PFSK-1 (cell line): ENCODE data around the gene ESYT3.

Source experiments
- FOXP2 ChIP-seq: optimal IDR thresholded peaks from 2 replicates; pipeline ENCODE3; 2011; ENCODE audit warnings: borderline replicate concordance, control low read depth, inconsistent platforms; ENCODE audit not compliant: insufficient read depth; ENCODE audit errors: extremely low read length, extremely low read depth
- POLR2AphosphoS5 ChIP-seq: IDR thresholded peaks from 2 replicates; pipeline ENCODE4 v1.6.1; 2012; ENCODE audit warnings: low read depth, mild to moderate bottlenecking, control low read depth, low read length, moderate library complexity
- SIN3A ChIP-seq: IDR thresholded peaks from 2 replicates; pipeline ENCODE4 v1.6.1; 2012; ENCODE audit warnings: mild to moderate bottlenecking, low read length, moderate library complexity, borderline replicate concordance; ENCODE audit not compliant: insufficient read depth
- TAF1 ChIP-seq: IDR thresholded peaks from 2 replicates; pipeline ENCODE4 v1.6.1; 2012; ENCODE audit warnings: low read length, control low read depth, borderline replicate concordance; ENCODE audit not compliant: insufficient read depth
- TF ChIP-seq, protein P1 (sequence below), 2 experiments: IDR thresholded peaks; 2 replicates each; pipeline versions ENCODE4 v1.6.1 to v1.8.0; 2011 to 2012; ENCODE audit warnings: low read depth in 2 of 2, low read length in 2 of 2, control low read depth in 1 of 2, inconsistent platforms in 1 of 2, mild to moderate bottlenecking in 1 of 2, moderate library complexity in 1 of 2; ENCODE audit not compliant: insufficient read depth in 1 of 2

ESYT3 gene

DNA sequence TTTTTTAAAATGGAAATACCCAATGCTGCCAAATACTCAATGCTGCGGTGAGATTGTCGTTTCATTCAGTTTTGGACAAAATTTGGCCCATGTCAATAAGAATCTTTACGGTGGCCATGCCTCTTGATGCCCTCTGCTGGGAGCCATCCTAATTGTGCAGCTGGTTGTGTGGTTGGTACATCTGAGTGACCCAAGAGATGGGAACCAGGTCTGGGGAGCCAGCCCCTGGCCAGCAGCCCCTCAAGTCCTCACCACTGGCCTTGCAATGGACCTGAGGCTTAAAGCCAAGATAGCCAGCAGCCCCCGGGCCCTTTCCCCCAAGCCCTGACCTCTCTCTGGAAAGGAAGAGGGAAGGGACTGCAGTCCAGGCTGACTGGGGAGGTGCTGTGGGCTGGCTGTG, 36.4 kb upstream of the ESYT3 start:
- TF ChIP-seq POLR2AphosphoS5 (no peak), TAF1 (no peak), FOXP2 (no peak), SIN3A (no peak)
- TF ChIP-seq, protein P1, sequence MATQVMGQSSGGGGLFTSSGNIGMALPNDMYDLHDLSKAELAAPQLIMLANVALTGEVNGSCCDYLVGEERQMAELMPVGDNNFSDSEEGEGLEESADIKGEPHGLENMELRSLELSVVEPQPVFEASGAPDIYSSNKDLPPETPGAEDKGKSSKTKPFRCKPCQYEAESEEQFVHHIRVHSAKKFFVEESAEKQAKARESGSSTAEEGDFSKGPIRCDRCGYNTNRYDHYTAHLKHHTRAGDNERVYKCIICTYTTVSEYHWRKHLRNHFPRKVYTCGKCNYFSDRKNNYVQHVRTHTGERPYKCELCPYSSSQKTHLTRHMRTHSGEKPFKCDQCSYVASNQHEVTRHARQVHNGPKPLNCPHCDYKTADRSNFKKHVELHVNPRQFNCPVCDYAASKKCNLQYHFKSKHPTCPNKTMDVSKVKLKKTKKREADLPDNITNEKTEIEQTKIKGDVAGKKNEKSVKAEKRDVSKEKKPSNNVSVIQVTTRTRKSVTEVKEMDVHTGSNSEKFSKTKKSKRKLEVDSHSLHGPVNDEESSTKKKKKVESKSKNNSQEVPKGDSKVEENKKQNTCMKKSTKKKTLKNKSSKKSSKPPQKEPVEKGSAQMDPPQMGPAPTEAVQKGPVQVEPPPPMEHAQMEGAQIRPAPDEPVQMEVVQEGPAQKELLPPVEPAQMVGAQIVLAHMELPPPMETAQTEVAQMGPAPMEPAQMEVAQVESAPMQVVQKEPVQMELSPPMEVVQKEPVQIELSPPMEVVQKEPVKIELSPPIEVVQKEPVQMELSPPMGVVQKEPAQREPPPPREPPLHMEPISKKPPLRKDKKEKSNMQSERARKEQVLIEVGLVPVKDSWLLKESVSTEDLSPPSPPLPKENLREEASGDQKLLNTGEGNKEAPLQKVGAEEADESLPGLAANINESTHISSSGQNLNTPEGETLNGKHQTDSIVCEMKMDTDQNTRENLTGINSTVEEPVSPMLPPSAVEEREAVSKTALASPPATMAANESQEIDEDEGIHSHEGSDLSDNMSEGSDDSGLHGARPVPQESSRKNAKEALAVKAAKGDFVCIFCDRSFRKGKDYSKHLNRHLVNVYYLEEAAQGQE (IDR thresholded peaks at IDR 0.05; ENCODE audit: insufficient read depth in 1 of 2, low read depth in 2 of 2, low read length in 2 of 2) = no peak

DNA sequence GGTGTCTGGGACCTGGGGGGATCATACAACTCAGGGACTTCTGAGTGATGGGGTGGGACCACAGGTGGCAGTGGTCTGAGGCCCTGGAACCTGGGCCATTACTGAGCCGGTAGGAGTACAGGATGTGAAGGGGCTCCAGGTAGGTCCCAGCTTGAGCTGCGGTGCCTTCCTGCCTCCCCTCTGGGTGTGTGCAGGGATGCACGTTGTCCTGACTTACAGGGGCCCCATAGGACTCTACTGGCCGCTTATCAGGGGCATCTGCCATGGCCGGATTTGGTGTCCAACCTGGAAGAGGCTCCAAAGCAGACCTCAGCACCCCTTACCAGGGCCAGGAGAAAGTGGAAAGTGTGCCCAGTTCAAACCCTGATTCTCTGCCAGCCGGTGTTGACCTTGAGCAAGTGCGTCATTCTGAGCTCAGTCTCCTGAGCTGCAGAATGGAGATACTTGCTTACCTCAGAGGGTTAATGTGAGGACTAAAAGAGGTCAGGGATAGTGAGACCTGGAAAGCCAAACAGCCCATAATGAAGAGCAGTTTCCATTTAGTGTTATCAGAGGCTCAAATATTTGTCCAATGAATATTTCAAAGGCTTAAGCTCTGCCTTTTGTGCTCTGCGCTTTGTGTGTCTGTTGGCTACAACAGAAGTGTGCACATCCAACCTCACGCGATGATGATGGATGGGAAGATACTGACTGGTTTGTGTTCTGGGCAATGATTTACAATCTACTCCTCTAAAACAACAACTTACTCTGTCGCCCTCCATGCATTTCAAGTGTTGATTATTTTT, 35.4 kb upstream of the ESYT3 start:
- TF ChIP-seq, protein P1 (IDR thresholded peaks at IDR 0.05; ENCODE audit: insufficient read depth in 1 of 2, low read depth in 2 of 2, low read length in 2 of 2) = no peak
- TF ChIP-seq FOXP2 (no peak), POLR2AphosphoS5 (no peak), SIN3A (no peak), TAF1 (no peak)

DNA sequence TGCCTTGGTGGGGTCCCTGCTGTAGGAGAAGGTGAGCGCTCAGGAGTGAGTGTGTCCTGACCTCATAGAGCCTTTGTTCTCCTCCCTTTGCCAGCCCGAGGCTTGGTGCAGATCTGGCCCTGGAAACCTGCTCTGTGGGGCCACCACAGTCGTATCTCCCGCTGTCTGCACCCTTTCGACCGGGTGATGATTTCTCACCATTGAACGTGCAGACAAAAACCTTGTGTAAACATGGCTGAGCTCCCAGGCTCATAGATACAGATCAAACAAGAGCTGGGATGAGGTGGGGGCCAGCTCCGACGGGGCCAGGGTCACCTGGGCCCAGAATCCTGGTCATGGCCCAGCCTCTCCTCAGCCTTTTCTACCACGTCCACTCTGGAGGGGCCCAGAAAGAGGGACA, 34.6 kb upstream of the ESYT3 start:
- no peak for TF ChIP-seq TAF1
- TF ChIP-seq FOXP2 = no peak
- no peak for TF ChIP-seq SIN3A
- TF ChIP-seq, protein P1 (IDR thresholded peaks at IDR 0.05; ENCODE audit: insufficient read depth in 1 of 2, low read depth in 2 of 2, low read length in 2 of 2) = no peak
- no peak for TF ChIP-seq POLR2AphosphoS5

DNA sequence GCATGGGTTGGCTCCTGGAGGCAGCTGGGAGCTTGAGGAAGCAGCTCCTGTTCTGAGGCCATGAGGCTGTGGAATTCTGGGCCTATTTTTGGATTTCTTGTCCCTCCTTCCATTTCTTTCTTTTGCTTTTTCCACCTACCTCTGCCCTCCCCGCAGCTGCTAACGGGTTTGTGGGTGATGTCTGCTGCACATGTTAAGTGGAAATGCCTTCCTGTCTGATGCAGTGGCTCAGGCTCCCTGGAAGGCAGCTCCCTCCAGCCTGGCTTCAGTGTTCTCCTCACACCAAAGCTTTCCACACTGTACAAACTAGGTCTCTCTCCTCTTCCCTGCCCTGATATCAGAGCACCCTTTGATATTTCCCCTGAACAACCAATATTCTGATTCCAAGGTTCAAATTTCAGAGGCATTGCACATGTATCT, 33.8 kb upstream of the ESYT3 start:
- no peak for TF ChIP-seq SIN3A
- no peak for TF ChIP-seq FOXP2
- TF ChIP-seq, protein P1 (IDR thresholded peaks at IDR 0.05; ENCODE audit: insufficient read depth in 1 of 2, low read depth in 2 of 2, low read length in 2 of 2) = no peak
- no peak for TF ChIP-seq TAF1
- no peak for TF ChIP-seq POLR2AphosphoS5
